ENCODE results near the gene TAGLN3. TPM values are rescaled to one million over a fixed set of nuclear protein-coding genes. Genes with fewer than 3 reads are reported as not detected.

TAGLN3 gene
- total RNA-seq, result 78.5 TPM

DNA sequence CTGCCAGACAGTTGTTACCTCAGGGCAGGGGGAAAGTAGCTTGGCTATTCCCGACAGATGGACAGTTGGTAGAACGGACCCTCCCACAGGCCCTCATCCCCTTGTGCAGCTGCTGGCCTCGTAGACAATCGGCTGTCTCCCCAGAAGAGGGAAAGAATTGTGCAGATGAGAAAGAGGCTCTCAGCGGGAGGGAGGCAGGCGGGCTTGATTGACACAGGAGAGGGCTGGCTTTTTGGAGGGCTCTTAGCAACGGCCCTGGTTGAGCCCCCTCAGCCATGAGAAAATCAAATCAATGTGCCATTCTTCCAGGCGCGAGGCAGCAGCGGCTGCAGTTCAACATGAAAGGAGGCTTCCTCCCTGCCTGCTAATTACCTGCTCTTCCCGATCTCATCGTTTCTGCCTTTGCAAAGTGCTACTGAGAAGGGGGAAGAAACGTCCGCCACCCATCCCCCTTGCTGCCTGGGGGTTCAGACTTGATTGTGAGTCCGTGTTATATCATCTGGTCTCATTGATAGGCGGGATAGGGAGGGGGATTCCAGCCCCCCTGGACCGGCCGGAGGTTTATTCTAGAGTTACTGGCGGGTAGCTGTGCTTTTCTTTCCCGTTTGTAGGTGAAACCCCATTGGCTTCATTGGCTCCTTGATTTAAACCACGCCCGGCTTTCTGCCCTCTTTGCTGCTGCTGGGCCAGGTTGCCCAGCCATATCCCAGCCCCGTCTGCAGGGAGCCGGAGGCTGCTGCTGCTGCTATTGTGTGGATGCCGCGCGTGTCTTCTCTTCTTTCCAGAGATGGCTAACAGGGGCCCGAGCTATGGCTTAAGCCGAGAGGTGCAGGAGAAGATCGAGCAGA is at the start of gene TAGLN3:
Gene TAGLN3 (plus strand): TSS at position 287 of the 848 bp plus-strand sequence. CDS start 501 bp downstream, at position 788.

DNA sequence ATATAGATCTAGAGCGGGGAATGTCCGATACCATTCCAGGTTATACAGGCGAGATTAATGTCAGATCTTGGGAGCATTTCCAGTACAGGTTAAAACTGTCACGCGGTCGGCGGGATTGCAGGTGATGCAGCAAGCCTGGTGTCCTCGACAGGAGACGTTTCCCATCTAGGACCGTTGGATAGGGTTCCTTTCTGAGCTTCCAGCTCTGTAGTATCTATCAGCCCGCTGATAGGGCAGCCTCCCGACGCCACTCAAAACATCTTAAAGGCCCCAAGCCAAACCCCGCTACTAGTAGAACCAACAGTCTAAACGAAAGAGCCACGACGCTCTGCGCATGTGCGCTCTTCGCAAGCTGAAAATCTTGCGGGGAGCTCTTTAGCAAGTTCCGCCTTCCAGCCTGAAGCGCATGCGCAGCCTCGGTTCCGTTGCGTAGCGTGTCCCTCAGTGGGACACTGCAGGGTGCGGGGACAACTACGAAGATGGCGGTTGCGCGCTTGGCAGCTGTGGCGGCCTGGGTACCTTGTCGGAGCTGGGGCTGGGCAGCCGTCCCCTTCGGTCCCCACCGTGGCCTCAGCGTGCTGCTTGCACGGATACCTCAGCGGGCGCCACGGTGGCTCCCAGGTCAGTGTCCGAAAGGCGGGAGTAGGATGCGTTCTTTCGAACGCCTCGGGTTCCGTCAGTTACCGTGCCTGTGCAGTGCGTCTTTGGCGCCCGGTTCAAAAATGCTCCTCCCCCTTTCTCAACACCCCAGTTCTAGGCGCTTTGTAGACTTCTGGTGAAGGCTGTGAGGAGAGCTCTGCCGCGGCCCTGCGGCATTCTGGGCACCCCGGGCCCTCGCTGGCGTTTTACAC is 19.9 kb upstream of the TAGLN3 start, which contains the start of gene ABHD10:
Gene ABHD10 (plus strand): TSS at position 444 of the 851 bp plus-strand sequence. CDS start 36 bp downstream, at position 480.

DNA sequence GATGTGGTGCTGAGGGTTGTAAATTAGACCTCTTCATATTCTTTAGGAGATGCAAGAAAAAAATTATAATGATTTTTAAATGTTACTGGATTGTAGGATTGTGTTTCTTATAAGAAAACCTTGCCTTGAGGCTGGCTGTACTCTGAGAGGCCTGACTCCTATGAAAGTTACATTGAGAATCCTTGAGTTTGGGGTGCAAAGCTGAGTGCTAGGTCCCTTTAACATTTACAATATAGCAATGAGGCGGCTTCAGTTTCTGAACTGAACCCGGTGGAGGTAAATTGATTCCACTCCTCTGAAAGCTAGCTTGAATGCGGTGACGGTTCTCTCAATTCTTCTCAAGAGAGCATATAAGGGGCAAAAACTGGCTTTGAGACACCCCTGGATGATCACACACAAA is 35.7 kb downstream of the TAGLN3 start, which contains the start of gene TMPRSS7:
Gene TMPRSS7 (plus strand): TSS at position 301 of the 400 bp plus-strand sequence. CDS start 110 bp downstream, outside the sequence.

Other genes with a start within 250 kb of the TAGLN3 start
- 41.3 TPM for gene PHLDB2, start 139.7 kb upstream of the TAGLN3 start, total RNA-seq
- 73.0 TPM for gene ABHD10, start 19.9 kb upstream of the TAGLN3 start, total RNA-seq
- gene TMPRSS7, start 35.8 kb downstream of the TAGLN3 start, total RNA-seq, result not detected
- gene C3orf52, start 87.5 kb downstream of the TAGLN3 start, total RNA-seq, result 2.1 TPM
- gene GCSAM, start 134.3 kb downstream of the TAGLN3 start, total RNA-seq, result 0.99 TPM

Data from camera-type eye (tissue), 1 donor.